K562 (cell line): ENCODE results near the gene LAMA5. TPM values are rescaled to one million over a fixed set of nuclear protein-coding genes. Genes with fewer than 3 reads are reported as not detected.
A peak's percentile ranks its signal among the peaks of the same experiment; 100 is the strongest.

ENCODE experiments used
- ARID1B ChIP-seq: fragments of 450-650 bp; IDR thresholded peaks from 2 replicates; pipeline ENCODE4 v1.6.1; 2016; ENCODE audit warnings: antibody characterized with exemption, mild to moderate bottlenecking, inconsistent platforms
- CTBP1 ChIP-seq: fragments of 450-650 bp; IDR thresholded peaks from 2 replicates; pipeline ENCODE4 v1.6.1; 2016; ENCODE audit warnings: borderline replicate concordance
- DIDO1 ChIP-seq: fragments of 450-650 bp; IDR thresholded peaks from 2 replicates; pipeline ENCODE4 v1.6.1; 2016; ENCODE audit warnings: low read depth, missing biosample characterization, missing genetic modification characterization
- E2F8 ChIP-seq: fragments of 450-650 bp; IDR thresholded peaks from 2 replicates; pipeline ENCODE4 v1.7.1; 2018; ENCODE audit warnings: mild to moderate bottlenecking, low read depth; ENCODE audit not compliant: partially characterized antibody
- ETV5 ChIP-seq: sonication (generic); formaldehyde crosslinking; IDR thresholded peaks from 2 replicates; pipeline ENCODE4 v1.4.0; 2020; ENCODE audit warnings: low read depth, mild to moderate bottlenecking, missing genetic modification reagents
- ETV6 ChIP-seq, 3 experiments: fragments of 150-350 bp in 1 of 3; sonication (generic) in 1 of 3; formaldehyde crosslinking in 1 of 3; IDR thresholded peaks; 2 replicates each; pipeline versions ENCODE4 v1.6.1 to v1.8.0; 2014 to 2022; ENCODE audit warnings: borderline replicate concordance in 2 of 3, low read depth in 2 of 3, antibody characterized with exemption in 1 of 3, low read length in 1 of 3, mild to moderate bottlenecking in 1 of 3, missing genetic modification reagents in 1 of 3
- HDAC6 ChIP-seq: IDR thresholded peaks from 2 replicates; pipeline ENCODE4 v1.6.1; 2012; ENCODE audit warnings: low read depth, mild to moderate bottlenecking, control low read depth, inconsistent platforms, low read length, moderate library complexity
- POLR2G ChIP-seq: fragments of 200-400 bp; formaldehyde crosslinking; IDR thresholded peaks from 2 replicates; pipeline ENCODE4 v1.6.1; 2017; ENCODE audit warnings: low read depth, mild to moderate bottlenecking, antibody characterized with exemption, low read length, moderate library complexity
- PTBP1 ChIP-seq: fragments of 200-400 bp; formaldehyde crosslinking; IDR thresholded peaks from 2 replicates; pipeline ENCODE4 v1.6.1; 2017; ENCODE audit warnings: low read depth, low read length
- RBFOX2 ChIP-seq: fragments of 200-400 bp; formaldehyde crosslinking; IDR thresholded peaks from 2 replicates; pipeline ENCODE4 v1.6.1; 2017; ENCODE audit warnings: low read depth, mild to moderate bottlenecking, low read length, moderate library complexity
- SIN3A ChIP-seq, 2 experiments: fragments of 150-350 bp in 1 of 2; IDR thresholded peaks; 2 replicates each; pipeline ENCODE4 v1.6.1; 2011 to 2016; ENCODE audit warnings: borderline replicate concordance in 2 of 2, low read depth in 2 of 2, low read length in 2 of 2, mild to moderate bottlenecking in 2 of 2, moderate library complexity in 2 of 2; ENCODE audit not compliant: control insufficient read depth in 1 of 2
- TAF7 ChIP-seq: fragments of 450-650 bp; IDR thresholded peaks from 2 replicates; pipeline ENCODE4 v1.6.1; 2016; ENCODE audit warnings: missing genetic modification characterization, missing compliant biosample characterization
- ZBTB9 ChIP-seq: fragments of 450-650 bp; formaldehyde crosslinking; IDR thresholded peaks from 2 replicates; pipeline ENCODE4 v1.4.0; 2020; ENCODE audit warnings: mild to moderate bottlenecking, moderate library complexity
- ZC3H4 ChIP-seq: sonication (generic); formaldehyde crosslinking; IDR thresholded peaks from 2 replicates; pipeline ENCODE4 v1.9.0; 2021; ENCODE audit warnings: missing genetic modification reagents, borderline replicate concordance
- ZNF184 ChIP-seq: sonication (generic); formaldehyde crosslinking; IDR thresholded peaks from 2 replicates; pipeline ENCODE4 v1.5.0; 2020; ENCODE audit warnings: missing genetic modification reagents
- ZNF644 ChIP-seq: fragments of 200-800 bp; sonication (Bioruptor generic); IDR thresholded peaks from 2 replicates; pipeline ENCODE4 v1.6.1; 2016; ENCODE audit warnings: low read depth, missing genetic modification characterization, missing compliant biosample characterization
- ZNF740 ChIP-seq, 3 experiments: fragments of 200-800 bp in 1 of 3; sonication (Bioruptor generic) in 1 of 3; sonication (generic) in 1 of 3; formaldehyde crosslinking in 1 of 3; IDR thresholded peaks; 2 replicates each; pipeline versions ENCODE4 v1.6.1 to v1.8.0; 2016 to 2022; ENCODE audit warnings: mild to moderate bottlenecking in 2 of 3, missing compliant biosample characterization in 2 of 3, missing genetic modification characterization in 2 of 3, missing genetic modification reagents in 1 of 3
- polyA plus RNA-seq, 8 experiments: library from polyadenylated mRNA; depleted of rRNA in 4 of 8; stranded (reverse) in 5 of 8; unstranded in 3 of 8; fragments of >200 nt; fragmentation: Nextera tagmentation in 2 of 8; fragmentation: Illumina TruSeq in 1 of 8; extraction: Ambion mirVana in 2 of 8; extraction: Trizol in 1 of 8; gene quantifications; 2 replicates each; pipeline versions ENCODE4 v1.2.1 to v1.2.3, GENCODE V29; 2011 to 2014; ENCODE audit warnings: inconsistent platforms in 1 of 8, missing spikeins in 1 of 8
- total RNA-seq, 7 experiments: library from RNA; depleted of rRNA in 6 of 7; stranded (reverse); fragments of >200 nt in 6 of 7; fragmentation: Illumina TruSeq in 2 of 7; extraction: Trizol in 2 of 7; gene quantifications; 2 replicates each; pipeline versions ENCODE4 v1.2.1 to v1.2.3, GENCODE V29; 2011 to 2021; ENCODE audit warnings: low replicate concordance in 1 of 7

The LAMA5 gene
- total and polyA plus RNA-seq, 9 of the 15 experiments (the other 6 are each of a cell fraction or from before 2014, with no cell fraction given), result 0.31 to 101 (median 7.8) TPM

- TF ChIP-seq ZBTB9 (CRISPR knock-in tag) (no peak), HDAC6 (no peak), ZNF740 (CRISPR knock-in tag; IDR thresholded peaks at IDR 0.05) (peak; percentile 55; the same call in 1 of the 2 replicates), ZNF740 (tag; IDR thresholded peaks at IDR 0.05) (no peak), ARID1B (0 out of 2 replicates have a peak, but pooled peaks have one; percentile 3), SIN3A (IDR thresholded peaks at IDR 0.05; ENCODE audit: borderline replicate concordance in 2 of 2, control insufficient read depth in 1 of 2, low read depth in 2 of 2, low read length in 2 of 2) (0 out of 4 replicates have a peak, but pooled peaks of 1 of the 2 experiments have one; percentile 27), RBFOX2 (0 out of 2 replicates have a peak, but pooled peaks have one; percentile 10), CTBP1 (no peak), ZNF184 (CRISPR knock-in tag) (no peak), DIDO1 (no peak), PTBP1 (no peak), ETV6 (IDR thresholded peaks at IDR 0.05; ENCODE audit: borderline replicate concordance in 1 of 2, low read depth in 2 of 2, low read length in 1 of 2) (no peak), ETV6 (CRISPR knock-in tag; IDR thresholded peaks at IDR 0.05; ENCODE audit: borderline replicate concordance) (no peak), TAF7 (tag) (no peak), E2F8 (no peak), ZC3H4 (no peak), POLR2G (0 out of 2 replicates have a peak, but pooled peaks have one; percentile 13), ZNF644 (tag) (no peak), ETV5 (CRISPR knock-in tag) (no peak)
These were observed 2.0 kb downstream of the LAMA5 start (continued) for GRCh38 chr20:62364911-62365736.
